Measurements from ENCODE around the gene ANKRD11. TPM values are rescaled to one million over a fixed set of nuclear protein-coding genes. Genes with fewer than 3 reads are reported as not detected.

Gene ANKRD11
- total RNA-seq, 1 experiment from 2014 or later: 116 TPM

DNA sequence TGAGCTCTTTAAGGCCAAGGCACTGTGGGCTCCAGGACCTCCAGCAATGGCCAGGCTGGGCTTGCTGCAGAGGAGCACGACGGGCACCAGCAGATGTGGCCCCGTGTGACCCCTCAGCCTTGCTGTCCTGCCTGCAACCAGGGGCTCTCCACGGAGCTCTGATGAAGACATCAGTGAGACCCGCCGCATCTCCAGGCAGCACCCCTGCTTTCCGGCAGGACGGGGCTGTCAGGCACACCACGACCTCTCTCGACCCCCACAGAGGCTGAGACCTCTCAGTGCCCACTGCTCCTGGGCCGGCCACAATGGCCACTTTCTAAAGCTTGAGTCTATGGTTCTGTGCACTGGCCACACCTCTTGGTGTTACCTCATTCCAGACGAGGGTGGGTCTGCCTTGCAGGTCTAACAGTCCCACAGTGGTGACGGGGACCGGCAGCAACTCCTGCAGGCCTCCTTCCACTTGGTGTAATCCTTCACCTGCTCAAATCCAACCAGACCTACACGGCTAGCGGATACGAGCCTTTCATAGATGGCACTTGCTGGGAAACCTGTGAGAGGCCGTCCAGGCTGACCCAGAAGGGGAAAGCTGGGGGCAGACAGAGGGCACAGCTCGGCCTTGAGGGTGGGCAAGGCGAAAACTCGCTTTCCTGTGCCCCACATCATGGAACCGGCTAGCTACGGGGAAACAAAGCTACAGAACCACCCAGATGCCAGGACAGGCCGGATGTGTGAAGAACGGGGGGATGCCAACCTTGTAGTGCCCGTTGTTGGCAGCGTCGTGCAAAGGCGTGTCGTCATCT lies 202.4 kb downstream of the ANKRD11 start:
- Histone ChIP-seq H3K4me1 (no peaks in the 10 kb centered on the region), H3K4me3 (no peak overlapping the region), H3K36me3 (peaks cover 66% of the 10 kb centered on the region), H3K27ac (no peak overlapping the region), H3K27me3 (no peaks in the 10 kb centered on the region), H3K9me3 (replicated peaks) (no peaks in the 10 kb centered on the region)
- DNase-seq: no peak

DNA sequence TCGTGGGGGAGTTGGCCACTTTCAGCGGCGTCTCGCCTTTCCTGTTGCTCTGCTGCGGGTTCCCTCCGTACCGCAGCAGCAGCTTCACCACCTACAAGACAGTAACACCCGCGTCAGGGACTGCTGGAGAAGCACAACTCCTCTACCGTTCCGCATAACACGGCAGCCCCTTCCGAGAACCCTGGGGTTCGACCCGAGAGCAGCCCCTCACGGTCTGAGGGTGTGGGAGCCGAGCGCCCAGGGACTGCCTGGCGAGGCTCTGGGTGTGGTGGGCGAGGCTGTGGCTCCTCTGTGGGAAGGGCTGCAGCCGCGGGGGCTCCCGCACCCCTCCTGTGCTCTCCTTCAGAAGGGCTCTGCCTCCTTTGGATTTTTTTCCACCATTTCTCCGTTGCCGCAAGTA lies 204.3 kb downstream of the ANKRD11 start:
- no peaks in the 10 kb centered on the region for H3K9me3 ChIP-seq (replicated peaks)
- no peak overlapping the region for H3K27ac ChIP-seq
- peaks cover 85% of the 10 kb centered on the region for H3K36me3 ChIP-seq
- no peak for DNase-seq
- no peaks in the 10 kb centered on the region for H3K4me1 ChIP-seq
- no peak overlapping the region for H3K4me3 ChIP-seq
- no peaks in the 10 kb centered on the region for H3K27me3 ChIP-seq

DNA sequence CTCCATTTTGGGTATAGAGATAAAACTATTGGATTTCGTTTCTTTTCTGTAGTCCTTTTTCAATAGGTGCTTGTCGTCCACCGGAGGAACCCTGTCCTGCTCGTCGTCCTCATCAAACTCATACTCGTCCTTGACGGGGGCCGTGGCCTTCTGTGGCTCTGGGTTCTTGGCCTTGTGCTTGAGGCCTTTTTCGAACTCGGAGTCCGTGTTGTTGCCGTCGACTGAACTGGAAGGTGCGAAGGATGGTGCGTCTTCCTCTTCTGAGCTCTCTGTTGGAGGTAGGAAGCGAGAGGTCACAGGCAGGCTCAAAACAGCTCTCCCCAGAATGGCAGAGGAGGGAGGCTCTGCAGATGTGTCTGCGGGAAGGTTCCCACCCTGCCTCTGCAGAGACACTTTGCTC lies 205.0 kb downstream of the ANKRD11 start:
- H3K27ac ChIP-seq: no peak overlapping the region
- H3K27me3 ChIP-seq: no peaks in the 10 kb centered on the region
- DNase-seq: no peak
- no peaks in the 10 kb centered on the region for H3K9me3 ChIP-seq (replicated peaks)
- no peak overlapping the region for H3K4me3 ChIP-seq
- peaks cover 87% of the 10 kb centered on the region for H3K36me3 ChIP-seq
- H3K4me1 ChIP-seq: no peaks in the 10 kb centered on the region

DNA sequence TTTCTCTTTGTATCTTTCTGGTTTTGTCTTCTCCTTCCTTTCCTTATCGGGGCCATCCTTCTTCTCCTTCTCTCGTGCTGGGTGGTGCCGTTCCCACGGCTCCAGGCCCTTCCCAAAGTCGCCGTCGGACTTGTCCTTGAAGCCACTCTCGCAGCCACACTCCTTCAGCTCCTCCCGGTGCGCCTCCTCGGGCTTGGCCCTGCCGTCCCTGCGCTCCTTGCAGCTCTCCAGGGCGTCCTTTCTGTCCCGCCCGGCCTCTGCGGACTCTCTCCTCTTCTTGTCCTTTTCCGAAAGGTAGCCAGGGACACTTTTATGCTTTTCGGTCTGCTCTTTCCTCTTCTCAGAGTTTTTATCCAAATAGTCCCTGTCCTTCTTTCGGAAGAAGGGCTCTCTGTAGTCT lies 206.9 kb downstream of the ANKRD11 start:
- no peaks in the 10 kb centered on the region for H3K27me3 ChIP-seq
- H3K27ac ChIP-seq: no peak overlapping the region
- no peaks in the 10 kb centered on the region for H3K9me3 ChIP-seq (replicated peaks)
- no peak for DNase-seq
- no peaks in the 10 kb centered on the region for H3K4me1 ChIP-seq
- peaks cover 95% of the 10 kb centered on the region for H3K36me3 ChIP-seq
- H3K4me3 ChIP-seq: no peak overlapping the region

DNA sequence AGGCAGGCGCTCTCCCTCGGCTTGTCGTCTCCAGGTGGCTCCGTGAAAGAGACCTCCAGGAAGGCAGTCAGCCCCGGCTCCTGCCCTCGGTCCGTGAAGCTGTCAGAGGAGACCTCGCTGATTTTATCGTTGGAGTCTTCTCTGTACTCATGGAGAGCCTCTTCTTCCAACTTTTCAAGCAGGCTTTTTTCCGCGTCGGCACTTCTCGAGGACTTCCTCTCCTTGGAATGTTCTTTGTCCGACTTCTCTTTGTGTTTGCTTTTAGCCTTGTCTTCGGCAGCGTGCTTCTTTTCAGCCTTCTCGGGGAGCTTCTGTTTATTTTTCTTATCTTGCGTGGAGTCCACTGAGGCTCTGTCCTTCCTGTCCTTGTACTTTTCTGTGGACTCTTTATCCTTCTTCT lies 207.8 kb downstream of the ANKRD11 start:
- H3K27me3 ChIP-seq: no peaks in the 10 kb centered on the region
- peaks cover 93% of the 10 kb centered on the region for H3K36me3 ChIP-seq
- no peak overlapping the region for H3K4me3 ChIP-seq
- no peak overlapping the region for H3K27ac ChIP-seq
- H3K9me3 ChIP-seq (replicated peaks): no peaks in the 10 kb centered on the region
- no peak for DNase-seq
- no peaks in the 10 kb centered on the region for H3K4me1 ChIP-seq

DNA sequence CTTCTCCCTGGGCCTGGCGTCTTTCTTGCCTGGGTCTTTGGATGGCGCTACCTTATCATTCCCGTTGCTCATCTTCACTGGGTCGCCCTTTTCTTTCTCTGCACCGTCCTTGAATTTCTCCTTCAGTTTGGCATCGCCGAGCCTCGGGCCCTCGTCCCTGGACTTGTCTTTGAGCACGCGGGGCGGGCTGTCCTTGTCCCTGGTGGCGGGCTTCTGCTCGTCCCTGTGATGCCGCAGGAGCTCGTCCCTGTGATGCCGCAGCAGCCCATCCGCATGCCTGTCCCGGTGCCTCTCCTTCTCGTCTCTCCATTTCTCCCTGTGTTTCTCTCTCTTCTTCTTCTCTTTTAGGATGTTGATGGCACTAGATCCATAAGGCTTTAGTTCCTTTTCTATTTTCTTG lies 208.5 kb downstream of the ANKRD11 start:
- Histone ChIP-seq H3K9me3 (replicated peaks) (no peaks in the 10 kb centered on the region), H3K4me1 (no peaks in the 10 kb centered on the region), H3K27me3 (no peaks in the 10 kb centered on the region), H3K4me3 (no peak overlapping the region), H3K27ac (no peak overlapping the region), H3K36me3 (peaks cover 91% of the 10 kb centered on the region)
- DNase-seq: no peak

DNA sequence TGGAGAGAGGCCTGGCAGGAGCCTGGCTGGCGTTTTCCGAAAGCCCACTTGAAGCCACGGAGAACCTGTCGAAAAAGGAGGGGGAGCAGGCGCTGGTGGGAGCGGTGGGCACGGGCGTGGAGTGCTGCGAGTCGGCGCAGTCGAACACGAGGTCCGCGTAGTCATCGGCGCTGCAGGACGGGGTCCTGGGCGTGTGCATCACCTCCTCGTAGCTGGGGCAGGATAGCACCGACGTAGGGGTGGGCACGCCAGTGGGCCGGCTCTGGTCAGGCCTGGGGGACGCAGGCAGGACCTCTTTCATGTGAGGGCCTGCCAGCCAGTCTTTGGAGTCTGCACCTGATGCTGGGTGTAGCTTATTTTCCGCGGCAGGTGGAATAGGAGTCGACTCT lies 209.2 kb downstream of the ANKRD11 start:
- no peaks in the 10 kb centered on the region for H3K27me3 ChIP-seq
- peaks cover 91% of the 10 kb centered on the region for H3K36me3 ChIP-seq
- no peak overlapping the region for H3K27ac ChIP-seq
- no peaks in the 10 kb centered on the region for H3K4me1 ChIP-seq
- DNase-seq: no peak
- no peak overlapping the region for H3K4me3 ChIP-seq
- H3K9me3 ChIP-seq (replicated peaks): no peaks in the 10 kb centered on the region

DNA sequence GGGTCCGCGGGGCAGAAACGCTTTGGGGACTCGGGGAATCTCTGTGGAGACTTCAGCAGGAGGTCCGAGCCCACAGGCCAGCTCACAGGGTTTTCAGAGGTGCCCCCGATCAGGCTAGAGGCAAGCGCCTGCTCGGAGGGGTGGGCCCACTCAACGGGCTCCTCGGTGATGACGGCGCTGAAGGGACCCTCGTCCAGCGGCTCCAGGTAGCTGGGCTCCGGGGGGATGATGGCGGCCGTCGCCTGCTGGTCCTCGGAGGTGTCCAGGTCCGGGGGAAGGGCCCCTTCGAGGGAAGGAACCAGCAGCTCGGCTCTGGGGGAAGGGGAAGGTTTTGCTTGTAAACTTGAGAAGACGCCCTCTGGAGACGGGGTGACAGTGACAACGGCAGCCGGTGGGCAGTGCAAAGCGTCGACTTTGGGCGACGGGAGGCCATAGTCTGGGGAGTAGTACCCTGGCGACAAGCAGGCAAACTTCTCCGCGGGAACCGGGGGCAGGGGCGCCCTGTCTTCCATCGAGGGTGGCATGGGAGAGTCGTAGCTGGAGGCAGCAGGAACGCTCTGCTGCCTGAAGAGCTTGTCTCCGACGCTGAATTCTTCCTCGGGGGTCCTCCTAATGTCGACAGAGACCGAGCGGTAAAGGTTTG lies 209.7 kb downstream of the ANKRD11 start:
- DNase-seq: no peak
- Histone ChIP-seq H3K9me3 (replicated peaks) (no peaks in the 10 kb centered on the region), H3K36me3 (peaks cover 89% of the 10 kb centered on the region), H3K4me3 (no peak overlapping the region), H3K27me3 (no peaks in the 10 kb centered on the region), H3K4me1 (no peaks in the 10 kb centered on the region), H3K27ac (no peak overlapping the region)

DNA sequence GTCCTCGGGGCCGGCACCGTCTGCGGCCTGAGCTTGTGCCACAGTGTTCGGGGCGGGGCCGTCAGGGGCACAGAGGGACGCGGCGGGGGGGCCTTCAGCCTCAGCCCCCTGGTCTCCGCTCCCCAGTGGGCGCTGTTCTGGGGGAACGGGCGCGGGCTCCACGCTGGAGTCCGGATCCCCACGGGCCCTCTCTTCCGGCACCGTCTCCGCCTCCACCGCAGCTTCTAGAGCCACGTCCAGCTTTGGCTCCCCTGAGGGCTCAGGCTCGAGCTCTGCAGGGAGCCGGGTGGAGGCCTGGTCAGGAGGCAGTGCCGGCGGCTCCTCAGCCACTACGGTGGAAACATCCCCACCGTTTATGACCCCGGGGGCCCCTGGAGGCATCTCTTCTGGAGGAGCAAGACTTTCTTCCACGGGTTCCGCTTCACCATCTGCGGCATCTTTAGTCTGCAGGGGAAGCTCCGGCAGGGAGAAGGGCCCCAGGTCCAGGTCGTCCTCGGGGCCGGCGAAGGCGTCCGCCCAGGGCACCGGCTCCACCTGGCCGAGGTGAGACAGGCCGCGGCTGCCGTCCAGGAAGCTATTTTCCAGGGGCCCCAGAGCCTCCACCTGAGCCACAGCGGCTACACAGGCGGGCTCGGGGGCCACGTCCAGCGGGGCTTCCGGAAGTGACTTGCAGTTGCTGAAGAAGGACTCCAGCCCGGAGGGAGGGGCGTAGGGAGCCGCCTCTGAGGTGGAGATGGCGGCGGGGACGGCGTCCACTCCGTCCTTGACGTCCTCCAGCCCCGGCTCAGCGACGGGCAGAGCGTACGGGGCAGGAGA lies 210.5 kb downstream of the ANKRD11 start:
- Histone ChIP-seq H3K27ac (no peak overlapping the region), H3K36me3 (peaks cover 89% of the 10 kb centered on the region), H3K27me3 (no peaks in the 10 kb centered on the region)

DNA sequence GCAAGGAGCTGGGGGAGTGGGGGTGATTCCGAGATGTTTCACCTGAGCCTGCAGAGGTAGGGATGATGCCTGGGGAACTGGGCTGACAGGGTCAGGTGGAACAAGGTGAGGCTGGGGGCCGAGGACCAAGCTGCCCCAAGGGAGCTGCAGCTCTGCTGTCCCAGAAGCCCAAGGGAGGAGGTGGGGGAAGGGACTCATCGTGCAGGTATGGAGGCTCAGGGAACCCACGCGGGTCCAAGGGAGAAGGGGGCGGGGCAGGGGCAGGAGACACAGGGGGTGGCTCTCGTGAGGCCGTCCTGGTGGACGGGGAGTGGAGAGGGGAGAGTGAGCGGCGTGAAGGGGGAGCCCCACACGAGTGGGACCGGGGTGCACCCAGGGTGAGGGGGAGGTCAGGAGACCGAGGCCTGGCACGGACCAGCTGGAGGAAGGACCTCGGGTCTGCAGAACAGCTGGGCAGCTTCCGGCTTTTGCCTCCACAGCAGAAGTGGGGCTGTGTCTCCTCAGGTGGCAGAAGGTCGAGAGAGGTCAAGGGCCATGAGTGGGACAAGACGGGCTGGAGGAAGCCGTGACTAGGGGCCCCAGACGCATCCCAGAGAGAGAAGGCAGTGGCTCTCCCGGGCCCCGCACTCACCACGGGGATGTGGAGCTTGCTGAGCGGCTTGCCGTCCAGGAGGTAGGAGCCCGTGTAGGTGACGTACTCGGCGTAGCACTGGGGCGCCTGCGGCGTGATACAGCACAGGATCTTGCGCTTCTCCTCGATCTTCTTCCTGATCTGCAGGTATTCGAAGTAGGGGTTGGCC lies 211.7 kb downstream of the ANKRD11 start:
- no peak for DNase-seq

More for the DNA sequence above, 210.5 kb downstream of the ANKRD11 start:
- H3K9me3 ChIP-seq (replicated peaks): no peaks in the 10 kb centered on the region
- no peaks in the 10 kb centered on the region for H3K4me1 ChIP-seq
- no peak for DNase-seq
- H3K4me3 ChIP-seq: no peak overlapping the region

DNA sequence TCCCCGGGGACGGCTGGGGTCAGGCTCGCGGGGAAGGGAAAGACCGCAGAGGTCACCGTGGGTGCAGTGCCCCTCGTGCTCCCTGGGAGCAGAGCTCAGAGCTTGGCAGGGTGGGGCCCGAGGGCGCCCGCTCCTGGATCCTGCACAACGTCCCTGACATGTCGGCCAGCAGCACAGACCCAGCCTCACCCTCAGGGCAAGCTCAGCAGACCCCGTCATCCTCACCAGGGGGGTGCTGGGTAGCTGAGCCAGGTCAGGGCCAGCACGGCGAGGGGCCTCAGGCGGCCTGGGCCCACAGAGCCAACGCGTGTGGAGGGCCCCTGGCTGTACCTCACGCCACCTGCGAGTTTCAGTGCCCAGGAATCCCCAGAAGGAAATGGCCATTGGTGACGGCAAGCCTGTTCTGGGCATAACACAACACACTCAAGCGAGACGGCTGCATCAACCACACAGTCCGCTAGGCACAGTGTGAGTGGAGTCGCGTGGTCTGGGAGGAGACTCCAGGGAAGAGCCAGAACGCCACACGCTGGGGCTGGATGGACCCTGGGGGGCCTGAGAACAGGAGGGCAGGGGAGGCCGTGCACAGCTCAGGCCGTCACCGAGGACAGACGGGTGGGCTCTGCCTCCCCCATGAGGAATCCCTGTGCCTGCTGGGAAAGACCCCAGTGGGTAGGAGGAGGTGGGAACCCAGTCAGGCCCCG lies 212.6 kb downstream of the ANKRD11 start:
- H3K36me3 ChIP-seq: peaks cover 89% of the 10 kb centered on the region
- no peak for DNase-seq

More for the DNA sequence above, 211.7 kb downstream of the ANKRD11 start:
- Histone ChIP-seq H3K4me1 (no peaks in the 10 kb centered on the region), H3K4me3 (no peak overlapping the region), H3K36me3 (peaks cover 89% of the 10 kb centered on the region), H3K27me3 (no peaks in the 10 kb centered on the region), H3K9me3 (replicated peaks) (no peaks in the 10 kb centered on the region), H3K27ac (no peak overlapping the region)

DNA sequence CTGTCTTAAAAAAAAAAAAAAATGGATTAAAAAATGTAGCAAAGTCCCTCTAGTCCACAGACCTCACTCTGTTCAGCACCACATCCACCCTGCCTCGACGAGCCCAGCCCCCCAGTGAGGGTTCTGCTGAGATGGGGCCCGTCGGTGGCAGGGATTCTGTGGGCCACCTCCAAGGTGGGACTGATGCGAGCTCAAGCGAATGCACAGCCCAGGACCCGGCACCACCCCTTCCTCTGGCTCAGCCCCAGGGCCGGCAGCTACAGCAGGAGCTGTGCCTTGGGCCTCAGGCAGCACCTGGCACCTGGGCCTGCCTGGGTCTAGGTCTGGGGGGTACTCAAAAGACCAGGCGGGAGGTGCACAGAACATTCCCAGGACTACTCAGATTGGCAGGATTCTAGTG lies 213.3 kb downstream of the ANKRD11 start:
- DNase-seq: no peak
- peaks cover 89% of the 10 kb centered on the region for H3K36me3 ChIP-seq
- no peak overlapping the region for H3K27ac ChIP-seq
- no peaks in the 10 kb centered on the region for H3K27me3 ChIP-seq
- no peak overlapping the region for H3K4me3 ChIP-seq
- no peaks in the 10 kb centered on the region for H3K9me3 ChIP-seq (replicated peaks)
- H3K4me1 ChIP-seq: no peaks in the 10 kb centered on the region

More for the DNA sequence above, 212.6 kb downstream of the ANKRD11 start:
- no peaks in the 10 kb centered on the region for H3K9me3 ChIP-seq (replicated peaks)
- H3K27ac ChIP-seq: no peak overlapping the region
- no peak overlapping the region for H3K4me3 ChIP-seq
- H3K4me1 ChIP-seq: no peaks in the 10 kb centered on the region
- no peaks in the 10 kb centered on the region for H3K27me3 ChIP-seq

DNA sequence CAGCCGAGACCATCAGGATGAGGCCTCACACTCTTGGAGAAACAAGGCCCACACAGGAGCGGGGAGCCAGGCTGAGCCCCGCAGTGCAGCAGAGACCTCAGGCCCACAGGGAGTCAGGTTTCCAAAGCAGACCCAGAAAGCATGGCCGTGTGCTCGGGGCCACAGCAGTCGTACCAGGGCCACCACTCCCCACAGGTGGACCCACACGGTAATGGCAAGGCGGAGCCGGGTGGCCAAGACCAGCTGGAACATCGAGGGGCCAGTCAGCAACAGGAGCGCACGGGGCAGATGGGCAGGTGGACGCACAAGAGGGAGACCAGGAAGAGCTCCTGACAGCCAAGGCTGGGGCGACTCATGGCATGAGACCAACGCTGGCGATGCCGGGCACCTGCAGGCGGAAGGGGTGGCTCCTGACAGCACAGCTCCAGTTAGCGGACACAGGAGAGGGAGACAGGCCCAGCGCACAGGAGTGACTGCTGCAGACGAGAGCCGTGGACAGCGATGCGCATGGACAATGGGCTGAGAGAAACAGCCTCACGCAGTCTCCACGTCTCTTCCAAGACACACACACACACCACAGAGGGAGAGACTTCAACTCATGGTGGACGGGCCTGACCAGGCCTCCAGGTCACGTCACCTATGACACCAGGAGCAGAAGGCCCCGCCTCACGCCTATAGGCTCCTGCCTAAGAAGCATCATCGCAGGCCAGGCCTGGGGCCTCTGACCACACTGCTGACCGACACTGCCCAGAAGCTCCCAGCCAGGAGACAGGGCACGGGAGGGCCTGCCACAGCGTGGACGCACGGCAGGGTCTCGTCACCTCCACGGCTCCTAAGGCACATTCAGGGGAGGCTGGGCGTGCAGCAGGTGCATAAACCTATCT lies 214.3 kb downstream of the ANKRD11 start:
- Histone ChIP-seq H3K36me3 (peaks cover 88% of the 10 kb centered on the region), H3K9me3 (replicated peaks) (no peaks in the 10 kb centered on the region), H3K27ac (no peak overlapping the region), H3K4me1 (no peaks in the 10 kb centered on the region), H3K4me3 (no peak overlapping the region), H3K27me3 (no peaks in the 10 kb centered on the region)
- DNase-seq: no peak

Measured in SJCRH30 (cell line).